ENCODE data around the gene GLRX5. TPM values are rescaled to one million over a fixed set of nuclear protein-coding genes. Genes with fewer than 3 reads are reported as not detected.
A peak's percentile ranks its signal among the peaks of the same experiment; 100 is the strongest.
"Not testable (repeated sequence)": the region's sequence is repeated elsewhere in the genome, so short reads cannot be mapped to it uniquely, and the experiment has no call there.

Gene GLRX5
- total RNA-seq, 4 donors from 2014 or later, result 11.6 to 177 (median 38.2) TPM

DNA sequence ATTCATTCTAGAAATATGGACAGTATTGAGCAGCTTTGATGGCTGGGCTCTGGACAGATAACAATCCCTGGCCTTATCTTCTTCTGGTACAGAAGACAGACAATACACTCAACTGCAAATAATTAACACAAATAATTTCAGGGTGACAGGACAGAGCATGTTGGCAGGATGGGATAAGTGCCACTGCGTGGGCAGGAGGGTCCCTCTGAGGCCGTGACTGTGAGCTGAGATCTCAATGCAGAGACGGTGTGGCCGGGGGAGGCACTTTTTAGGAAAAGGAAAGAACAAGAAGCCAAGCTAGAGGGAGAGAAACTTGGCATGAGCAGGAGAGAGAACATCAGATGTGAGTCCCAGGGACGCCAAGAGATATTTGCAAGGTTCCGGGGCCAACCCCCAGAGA is 26.5 kb upstream of the GLRX5 start:
- peak overlapping the region in 1 of 4 donors; percentile 72 for H3K27ac ChIP-seq
- DNase-seq, result no peak
- no peaks in the 10 kb centered on the region for H3K36me3 ChIP-seq
- TF ChIP-seq POLR2A (IDR thresholded peaks at IDR 0.05) (no peak), POLR2AphosphoS5 (IDR thresholded peaks at IDR 0.05) (no peak), EP300 (IDR thresholded peaks at IDR 0.05; ENCODE audit: low read depth) (no peak)
- TF ChIP-seq, protein P1, sequence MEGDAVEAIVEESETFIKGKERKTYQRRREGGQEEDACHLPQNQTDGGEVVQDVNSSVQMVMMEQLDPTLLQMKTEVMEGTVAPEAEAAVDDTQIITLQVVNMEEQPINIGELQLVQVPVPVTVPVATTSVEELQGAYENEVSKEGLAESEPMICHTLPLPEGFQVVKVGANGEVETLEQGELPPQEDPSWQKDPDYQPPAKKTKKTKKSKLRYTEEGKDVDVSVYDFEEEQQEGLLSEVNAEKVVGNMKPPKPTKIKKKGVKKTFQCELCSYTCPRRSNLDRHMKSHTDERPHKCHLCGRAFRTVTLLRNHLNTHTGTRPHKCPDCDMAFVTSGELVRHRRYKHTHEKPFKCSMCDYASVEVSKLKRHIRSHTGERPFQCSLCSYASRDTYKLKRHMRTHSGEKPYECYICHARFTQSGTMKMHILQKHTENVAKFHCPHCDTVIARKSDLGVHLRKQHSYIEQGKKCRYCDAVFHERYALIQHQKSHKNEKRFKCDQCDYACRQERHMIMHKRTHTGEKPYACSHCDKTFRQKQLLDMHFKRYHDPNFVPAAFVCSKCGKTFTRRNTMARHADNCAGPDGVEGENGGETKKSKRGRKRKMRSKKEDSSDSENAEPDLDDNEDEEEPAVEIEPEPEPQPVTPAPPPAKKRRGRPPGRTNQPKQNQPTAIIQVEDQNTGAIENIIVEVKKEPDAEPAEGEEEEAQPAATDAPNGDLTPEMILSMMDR (IDR thresholded peaks at IDR 0.05), result no peak
- in situ Hi-C loops (cut with MboI; ENCODE audit: low pct_ligation_motif_present in 1 of 4, low pct_unique_long_range_greater_than_20kb in 1 of 4, low sequenced_read_pairs in 3 of 4), result no loop called here
- no peaks in the 10 kb centered on the region for H3K9me3 ChIP-seq
- H3K4me3 ChIP-seq, result no peak overlapping the region
- H3K27me3 ChIP-seq, result no peaks in the 10 kb centered on the region
- H3K4me1 ChIP-seq, result peaks cover 0 to 15% (median 10%) of the 10 kb centered on the region in 4 donors
- intact Hi-C loops (cut with DNase I; ENCODE audit: low total_unique reads), result no loop called here
- WGBS, 2 donors (ENCODE audit: low coverage in 1 of 2), result 86 to 90% methylated on average over 1 to 6 of the region's 6 CpGs

DNA sequence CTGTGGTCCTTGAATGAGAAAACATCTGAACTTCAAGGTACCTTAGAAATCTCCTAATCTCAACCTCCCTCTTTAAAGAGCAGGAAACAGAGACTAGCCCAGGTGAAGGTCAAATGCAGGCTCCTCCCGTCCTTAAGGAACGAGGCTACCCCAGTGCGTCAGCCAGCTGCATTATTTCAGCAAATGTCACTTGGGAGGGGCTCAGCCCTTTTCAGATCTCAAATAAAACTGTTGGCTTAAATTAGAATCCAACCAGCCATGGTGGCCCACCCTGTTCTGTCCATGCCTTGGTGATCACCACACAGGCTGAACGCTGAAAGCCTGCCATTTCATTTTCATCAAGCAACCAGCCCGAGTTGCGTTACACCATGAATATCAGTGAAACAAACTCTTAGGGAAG is 25.4 kb upstream of the GLRX5 start:
- no peaks in the 10 kb centered on the region for H3K27me3 ChIP-seq
- DNase-seq, result no peak
- in situ Hi-C loops (cut with MboI; ENCODE audit: low pct_ligation_motif_present in 1 of 4, low pct_unique_long_range_greater_than_20kb in 1 of 4, low sequenced_read_pairs in 3 of 4) (no loop called here), intact Hi-C loops (cut with DNase I; ENCODE audit: low total_unique reads) (no loop called here)
- no peaks in the 10 kb centered on the region for H3K36me3 ChIP-seq
- peaks cover 0 to 19% (median 12%) of the 10 kb centered on the region in 4 donors for H3K4me1 ChIP-seq
- H3K9me3 ChIP-seq, result no peaks in the 10 kb centered on the region
- no peak overlapping the region for H3K27ac ChIP-seq
- 82% methylated on average over 6 of the region's 6 CpGs; no CpG with 5 or more reads in 1 of the 2 donors for WGBS, 2 donors (ENCODE audit: low coverage in 1 of 2)
- TF ChIP-seq POLR2A (IDR thresholded peaks at IDR 0.05), result no peak
- TF ChIP-seq EP300 (IDR thresholded peaks at IDR 0.05; ENCODE audit: low read depth), result no peak
- TF ChIP-seq, protein P1 (IDR thresholded peaks at IDR 0.05), result no peak
- no peak for TF ChIP-seq POLR2AphosphoS5 (IDR thresholded peaks at IDR 0.05)
- no peak overlapping the region for H3K4me3 ChIP-seq

GRCh38 chr14:95510344-95510743 is 24.5 kb upstream of the GLRX5 start:
- H3K27ac ChIP-seq; H3K9me3 ChIP-seq; DNase-seq; H3K27me3 ChIP-seq; in situ Hi-C loops (cut with MboI; ENCODE audit: low pct_ligation_motif_present in 1 of 4, low pct_unique_long_range_greater_than_20kb in 1 of 4, low sequenced_read_pairs in 3 of 4); H3K4me3 ChIP-seq; H3K36me3 ChIP-seq; intact Hi-C loops (cut with DNase I; ENCODE audit: low total_unique reads): not testable (repeated sequence)
- 83 to 87% methylated on average over 4 to 9 of the region's 9 CpGs for WGBS, 2 donors (ENCODE audit: low coverage in 1 of 2)
- H3K4me1 ChIP-seq, result peaks cover 5 to 27% (median 21%) of the 10 kb centered on the region in 4 donors

GRCh38 chr14:95510804-95511203 is 24.0 kb upstream of the GLRX5 start:
- no peak overlapping the region for H3K4me3 ChIP-seq
- in situ Hi-C loops (cut with MboI; ENCODE audit: low pct_ligation_motif_present in 1 of 4, low pct_unique_long_range_greater_than_20kb in 1 of 4, low sequenced_read_pairs in 3 of 4), result no loop called here
- intact Hi-C loops (cut with DNase I; ENCODE audit: low total_unique reads), result no loop called here
- TF ChIP-seq POLR2AphosphoS5 (IDR thresholded peaks at IDR 0.05), result no peak
- no peak for TF ChIP-seq EP300 (IDR thresholded peaks at IDR 0.05; ENCODE audit: low read depth)
- TF ChIP-seq, protein P1 (IDR thresholded peaks at IDR 0.05), result no peak
- no peak for TF ChIP-seq POLR2A (IDR thresholded peaks at IDR 0.05)
- no peaks in the 10 kb centered on the region for H3K36me3 ChIP-seq
- H3K9me3 ChIP-seq, result no peaks in the 10 kb centered on the region
- no peak for DNase-seq
- H3K27me3 ChIP-seq, result no peaks in the 10 kb centered on the region
- H3K27ac ChIP-seq, result no peak overlapping the region
- WGBS, 2 donors (ENCODE audit: low coverage in 1 of 2), result 93 to 100% methylated on average over 1 to 5 of the region's 5 CpGs
- peaks cover 9 to 32% (median 25%) of the 10 kb centered on the region in 4 donors for H3K4me1 ChIP-seq

DNA sequence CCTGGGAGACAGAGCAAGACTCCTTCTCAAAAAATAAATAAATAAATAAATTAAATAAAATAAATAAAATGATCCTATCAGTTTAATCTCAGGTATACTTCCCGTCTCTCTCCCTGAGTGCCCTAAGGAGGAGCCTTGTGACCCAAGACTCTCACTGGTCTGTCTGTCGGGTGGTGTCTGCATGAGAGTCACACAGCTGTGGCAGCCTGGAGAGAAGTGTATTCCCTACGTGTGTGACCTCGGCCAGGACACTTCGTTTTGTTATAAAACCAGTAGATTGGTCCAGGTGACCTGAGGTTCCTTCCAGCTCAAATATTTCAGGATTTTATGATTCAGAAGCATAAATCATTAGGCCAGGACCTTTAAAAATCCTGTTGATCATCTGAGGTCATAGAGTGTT is 23.2 kb upstream of the GLRX5 start:
- Histone ChIP-seq H3K9me3 (no peaks in the 10 kb centered on the region), H3K36me3 (no peaks in the 10 kb centered on the region), H3K27ac (no peak overlapping the region), H3K4me1 (peaks cover 9 to 36% (median 30%) of the 10 kb centered on the region in 4 donors), H3K4me3 (no peak overlapping the region), H3K27me3 (no peaks in the 10 kb centered on the region)
- DNase-seq, result no peak
- WGBS, 2 donors (ENCODE audit: low coverage in 1 of 2), result 80% methylated on average over 5 of the region's 5 CpGs; no CpG with 5 or more reads in 1 of the 2 donors
- in situ Hi-C loops (cut with MboI; ENCODE audit: low pct_ligation_motif_present in 1 of 4, low pct_unique_long_range_greater_than_20kb in 1 of 4, low sequenced_read_pairs in 3 of 4) (no loop called here), intact Hi-C loops (cut with DNase I; ENCODE audit: low total_unique reads) (no loop called here)
- TF ChIP-seq POLR2AphosphoS5 (IDR thresholded peaks at IDR 0.05) (no peak), POLR2A (IDR thresholded peaks at IDR 0.05) (no peak), EP300 (IDR thresholded peaks at IDR 0.05; ENCODE audit: low read depth) (no peak)
- TF ChIP-seq, protein P1 (IDR thresholded peaks at IDR 0.05), result no peak
